OCI-LY3 (cell line): ENCODE data around the gene RAB7A.

Experiments
- H2AFZ ChIP-seq: fragments of 200-600, 300-600 bp; shearing (Covaris generic); 2 replicates; pipeline ENCODE4 v1.6.0; 2014; ENCODE audit warnings: antibody characterized with exemption, low read depth, low read length
- H3K27ac ChIP-seq: fragments of 200-600, 300-600 bp; sonication (generic); 2 replicates; pipeline ENCODE4 v1.5.1; 2014; ENCODE audit warnings: mild to moderate bottlenecking, low read length, moderate library complexity, mixed read lengths
- H3K27me3 ChIP-seq: fragments of 200-600, 300-600 bp; sonication (generic); 2 replicates; pipeline ENCODE4 v1.6.1; 2014; ENCODE audit warnings: low read depth, low read length, mixed read lengths
- H3K36me3 ChIP-seq: fragments of 200-600, 300-600 bp; sonication (generic); replicated peaks from 2 replicates; pipeline ENCODE3; 2014; ENCODE audit warnings: low read depth, low read length, mixed read lengths
- H3K4me1 ChIP-seq: fragments of 300-600, 200-600 bp; sonication (generic); 2 replicates; pipeline ENCODE4 v1.6.1; 2014; ENCODE audit warnings: low read length, mixed read lengths
- H3K4me2 ChIP-seq: fragments of 200-600, 300-600 bp; sonication (generic); 2 replicates; pipeline ENCODE4 v1.6.1; 2014; ENCODE audit warnings: low read length, mixed read lengths
- H3K4me3 ChIP-seq: fragments of 300-600, 200-600 bp; sonication (generic); 2 replicates; pipeline ENCODE4 v1.5.1; 2014; ENCODE audit warnings: antibody characterized with exemption, mild to moderate bottlenecking, low read length, moderate library complexity
- H3K79me2 ChIP-seq: fragments of 300-600, 200-600 bp; shearing (Covaris generic); 2 replicates; pipeline ENCODE4 v1.6.1; 2014; ENCODE audit warnings: mild to moderate bottlenecking, low read length, mixed read lengths
- H3K9ac ChIP-seq: fragments of 300-600, 200-600 bp; shearing (Covaris generic); 2 replicates; pipeline ENCODE4 v1.6.0; 2014; ENCODE audit warnings: mild to moderate bottlenecking, low read length, moderate library complexity
- H3K9me3 ChIP-seq: fragments of 200-600, 300-600 bp; shearing (Covaris generic); 2 replicates; pipeline ENCODE4 v1.6.1; 2014; ENCODE audit warnings: low read length, mixed read lengths; ENCODE audit not compliant: insufficient read depth
- H4K20me1 ChIP-seq: fragments of 200-600, 300-600 bp; sonication (generic); 2 replicates; pipeline ENCODE4 v1.6.1; 2016; ENCODE audit warnings: low read length, mixed read lengths; ENCODE audit not compliant: insufficient read depth
- CTCF ChIP-seq: fragments of 200-600, 300-600 bp; sonication (generic); IDR thresholded peaks from 2 replicates; pipeline ENCODE4 v1.5.1; 2014; ENCODE audit warnings: antibody characterized with exemption, low read length, low read depth
- EZH2phosphoT487 ChIP-seq: fragments of 200-600 bp; shearing (Covaris generic); IDR thresholded peaks from 2 replicates; pipeline ENCODE4 v1.6.1; 2018; ENCODE audit warnings: antibody characterized with exemption, mixed run types, low read depth

RAB7A gene

GRCh38 chr3:128805772-128806171 is 79.8 kb downstream of the RAB7A start:
- Histone ChIP-seq H3K4me2 (peak overlapping the region; percentile 74), H3K79me2 (peaks cover 33% of the 10 kb centered on the region), H2AFZ (no peak overlapping the region), H3K9me3 (no peaks in the 10 kb centered on the region), H4K20me1 (peaks cover 30% of the 10 kb centered on the region), H3K27me3 (no peaks in the 10 kb centered on the region), H3K4me1 (peaks cover 41% of the 10 kb centered on the region), H3K4me3 (no peak overlapping the region), H3K27ac (peak overlapping the region; percentile 77), H3K36me3 (peaks cover 38% of the 10 kb centered on the region), H3K9ac (peak overlapping the region; percentile 0; the same call in 1 of the 2 replicates)
- no peak for TF ChIP-seq CTCF
- no peak for TF ChIP-seq EZH2phosphoT487

GRCh38 chr3:128806588-128806987 is 80.6 kb downstream of the RAB7A start:
- TF ChIP-seq EZH2phosphoT487 (no peak), CTCF (no peak)
- peaks cover 41% of the 10 kb centered on the region for H3K4me1 ChIP-seq

GRCh38 chr3:128807186-128807830 is 81.3 kb downstream of the RAB7A start:
- Histone ChIP-seq H3K9ac (no peak overlapping the region), H3K27ac (peak overlapping the region; percentile 77), H3K36me3 (peaks cover 37% of the 10 kb centered on the region), H3K4me2 (no peak overlapping the region), H3K4me1 (peaks cover 41% of the 10 kb centered on the region), H2AFZ (no peak overlapping the region), H3K27me3 (no peaks in the 10 kb centered on the region), H4K20me1 (peaks cover 26% of the 10 kb centered on the region), H3K79me2 (peaks cover 33% of the 10 kb centered on the region), H3K9me3 (no peaks in the 10 kb centered on the region), H3K4me3 (no peak overlapping the region)
- no peak for TF ChIP-seq EZH2phosphoT487
- TF ChIP-seq CTCF: no peak

More at GRCh38 chr3:128806588-128806987, 80.6 kb downstream of the RAB7A start:
- peak overlapping the region; percentile 74 for H3K4me2 ChIP-seq
- no peaks in the 10 kb centered on the region for H3K27me3 ChIP-seq
- H3K9me3 ChIP-seq: no peaks in the 10 kb centered on the region
- H2AFZ ChIP-seq: no peak overlapping the region
- H3K27ac ChIP-seq: peak overlapping the region; percentile 77
- peaks cover 37% of the 10 kb centered on the region for H3K36me3 ChIP-seq
- peaks cover 26% of the 10 kb centered on the region for H4K20me1 ChIP-seq
- peak overlapping the region; percentile 0; the same call in 1 of the 2 replicates for H3K9ac ChIP-seq
- no peak overlapping the region for H3K4me3 ChIP-seq
- H3K79me2 ChIP-seq: peaks cover 33% of the 10 kb centered on the region

GRCh38 chr3:128808672-128809071 is 82.7 kb downstream of the RAB7A start:
- peaks cover 22% of the 10 kb centered on the region for H4K20me1 ChIP-seq
- H3K9me3 ChIP-seq: no peaks in the 10 kb centered on the region
- no peak overlapping the region for H2AFZ ChIP-seq
- H3K9ac ChIP-seq: no peak overlapping the region
- no peak overlapping the region for H3K4me3 ChIP-seq
- no peaks in the 10 kb centered on the region for H3K27me3 ChIP-seq
- H3K27ac ChIP-seq: no peak overlapping the region
- peaks cover 50% of the 10 kb centered on the region for H3K36me3 ChIP-seq
- TF ChIP-seq EZH2phosphoT487: no peak
- no peak for TF ChIP-seq CTCF
- peaks cover 27% of the 10 kb centered on the region for H3K79me2 ChIP-seq
- no peak overlapping the region for H3K4me2 ChIP-seq
- peaks cover 33% of the 10 kb centered on the region for H3K4me1 ChIP-seq
